BE2C (cell line): ENCODE measurements around the gene IFITM5.

Experiments
- DNase-seq: peaks from one replicate; pipeline ENCODE4 v3.0.0-alpha.2; 2020
- H3K27me3 ChIP-seq: fragments of 250-450 bp; sonication (Bioruptor Pico); 2 replicates; pipeline ENCODE4 v1.5.1; 2020; ENCODE audit warnings: mild to moderate bottlenecking
- H3K36me3 ChIP-seq: fragments of 250-450 bp; sonication (Bioruptor Pico); 2 replicates; pipeline ENCODE4 v1.5.1; 2020; ENCODE audit warnings: mild to moderate bottlenecking
- H3K4me1 ChIP-seq: fragments of 250-450 bp; sonication (Bioruptor Pico); 2 replicates; pipeline ENCODE4 v1.5.1; 2020
- H3K4me3 ChIP-seq: 2 replicates; pipeline ENCODE4 v1.5.1; 2011; ENCODE audit warnings: low read depth, low read length
- H3K9me3 ChIP-seq: fragments of 250-450 bp; sonication (Bioruptor Pico); 2 replicates; pipeline ENCODE4 v1.5.1; 2020
- CTCF ChIP-seq: IDR thresholded peaks from 2 replicates; pipeline ENCODE4 v1.5.1; 2012; ENCODE audit warnings: mild to moderate bottlenecking, low read depth, low read length

Gene IFITM5

GRCh38 chr11:267491-267994 lies 31.8 kb downstream of the IFITM5 start:
- DNase-seq, result no peak
- H3K4me3 ChIP-seq, result no peak overlapping the region
- no peaks in the 10 kb centered on the region for H3K27me3 ChIP-seq
- no peak for TF ChIP-seq CTCF
- H3K36me3 ChIP-seq, result no peaks in the 10 kb centered on the region
- H3K4me1 ChIP-seq, result no peaks in the 10 kb centered on the region
- no peaks in the 10 kb centered on the region for H3K9me3 ChIP-seq

- Histone ChIP-seq H3K36me3 (no peaks in the 10 kb centered on the region), H3K27me3 (no peaks in the 10 kb centered on the region), H3K4me1 (no peaks in the 10 kb centered on the region), H3K4me3 (no peak overlapping the region), H3K9me3 (no peaks in the 10 kb centered on the region)
- no peak for TF ChIP-seq CTCF
- no peak for DNase-seq
Observed at GRCh38 chr11:266676-267439, 32.5 kb downstream of the IFITM5 start.

- H3K4me3 ChIP-seq, result no peak overlapping the region
- no peaks in the 10 kb centered on the region for H3K27me3 ChIP-seq
- H3K9me3 ChIP-seq, result no peaks in the 10 kb centered on the region
- TF ChIP-seq CTCF, result no peak
- DNase-seq, result no peak
- H3K36me3 ChIP-seq, result no peaks in the 10 kb centered on the region
- H3K4me1 ChIP-seq, result no peaks in the 10 kb centered on the region
Observed at GRCh38 chr11:261624-262023, 37.7 kb downstream of the IFITM5 start.

- Histone ChIP-seq H3K36me3 (no peaks in the 10 kb centered on the region), H3K9me3 (no peaks in the 10 kb centered on the region), H3K4me1 (no peaks in the 10 kb centered on the region), H3K27me3 (no peaks in the 10 kb centered on the region), H3K4me3 (no peak overlapping the region)
- TF ChIP-seq CTCF, result no peak
- DNase-seq, result no peak
Observed at GRCh38 chr11:259413-259812, 39.9 kb downstream of the IFITM5 start.

GRCh38 chr11:257766-258493 lies 41.4 kb downstream of the IFITM5 start:
- Histone ChIP-seq H3K4me1 (no peaks in the 10 kb centered on the region), H3K27me3 (no peaks in the 10 kb centered on the region), H3K9me3 (no peaks in the 10 kb centered on the region), H3K4me3 (no peak overlapping the region), H3K36me3 (no peaks in the 10 kb centered on the region)
- no peak for TF ChIP-seq CTCF
- DNase-seq, result no peak
